SK-N-DZ (cell line): ENCODE results near the gene HABP4.

ENCODE experiments used
- DNase-seq: peaks from one replicate; pipeline ENCODE4 v3.0.0-alpha.2; 2015; ENCODE audit warnings: low spot score

HABP4 gene

GRCh38 chr9:96435345-96435744 is 14.6 kb upstream of the HABP4 start:
- no peak for DNase-seq

GRCh38 chr9:96436063-96436455 is 13.9 kb upstream of the HABP4 start:
- DNase-seq: no peak

- no peak for DNase-seq
Measured at GRCh38 chr9:96436456-96437126, 13.4 kb upstream of the HABP4 start.

- no peak for DNase-seq
Measured at GRCh38 chr9:96437454-96437853, 12.5 kb upstream of the HABP4 start.

- DNase-seq: no peak
Measured at GRCh38 chr9:96440671-96441199, 9.2 kb upstream of the HABP4 start.

GRCh38 chr9:96441798-96442445 is 8.0 kb upstream of the HABP4 start:
- DNase-seq: peak; percentile 49

- no peak for DNase-seq
Measured at GRCh38 chr9:96442491-96442890, 7.5 kb upstream of the HABP4 start.

GRCh38 chr9:96447406-96447805 is 2.6 kb upstream of the HABP4 start:
- no peak for DNase-seq

GRCh38 chr9:96448546-96449170 is 1.3 kb upstream of the HABP4 start:
- DNase-seq: no peak

- DNase-seq: no peak
Measured at GRCh38 chr9:96449523-96449844, 485 bp upstream of the HABP4 start.

- peak; percentile 15 for DNase-seq
Measured at GRCh38 chr9:96450613-96451528, 902 bp downstream of the HABP4 start.

GRCh38 chr9:96453625-96454024 is 3.7 kb downstream of the HABP4 start:
- DNase-seq: no peak

GRCh38 chr9:96457266-96457665 is 7.3 kb downstream of the HABP4 start:
- DNase-seq: no peak

GRCh38 chr9:96458226-96458625 is 8.3 kb downstream of the HABP4 start:
- DNase-seq: no peak

- no peak for DNase-seq
Measured at GRCh38 chr9:96459268-96460007, 9.5 kb downstream of the HABP4 start.

- no peak for DNase-seq
Measured at GRCh38 chr9:96460470-96460869, 10.5 kb downstream of the HABP4 start.

- no peak for DNase-seq
Measured at GRCh38 chr9:96460882-96461281, 10.9 kb downstream of the HABP4 start.

GRCh38 chr9:96461336-96461735 is 11.4 kb downstream of the HABP4 start:
- DNase-seq: no peak

- DNase-seq: no peak
Measured at GRCh38 chr9:96462541-96462940, 12.6 kb downstream of the HABP4 start.

- DNase-seq: no peak
Measured at GRCh38 chr9:96464426-96464825, 14.5 kb downstream of the HABP4 start.

GRCh38 chr9:96467784-96468183 is 17.8 kb downstream of the HABP4 start:
- no peak for DNase-seq
